KOPT-K1 (cell line): ENCODE measurements around the gene THSD4.
"Not testable (repeated sequence)": the region's sequence is repeated elsewhere in the genome, so short reads cannot be mapped to it uniquely, and the experiment has no call there.

Experiments
- H3K27ac ChIP-seq: fragments of 200-600 bp; sonication (generic); 2 replicates; pipeline ENCODE4 v1.5.1; 2016; ENCODE audit warnings: antibody characterized with exemption, mild to moderate bottlenecking, low read depth, low read length; ENCODE audit not compliant: poor library complexity, severe bottlenecking
- H3K36me3 ChIP-seq: fragments of 200-600 bp; sonication (generic); 2 replicates; pipeline ENCODE4 v1.5.1; 2017; ENCODE audit warnings: antibody characterized with exemption, mild to moderate bottlenecking, low read length, moderate library complexity; ENCODE audit not compliant: insufficient read depth
- H3K9me3 ChIP-seq: fragments of 200-600 bp; sonication (generic); 2 replicates; pipeline ENCODE4 v1.5.1; 2017; ENCODE audit warnings: antibody characterized with exemption, low read length, mild to moderate bottlenecking; ENCODE audit not compliant: insufficient read depth, poor library complexity, severe bottlenecking

THSD4 gene

GRCh38 chr15:71168166-71168834 is 53.0 kb downstream of the THSD4 start:
- H3K9me3 ChIP-seq = peaks cover 10% of the 10 kb centered on the region
- H3K27ac ChIP-seq = no peak overlapping the region
- no peaks in the 10 kb centered on the region for H3K36me3 ChIP-seq

- H3K36me3 ChIP-seq = no peaks in the 10 kb centered on the region
- H3K27ac ChIP-seq = no peak overlapping the region
- H3K9me3 ChIP-seq = peaks cover 10% of the 10 kb centered on the region
Observed at GRCh38 chr15:71170163-71170562, 54.9 kb downstream of the THSD4 start.

GRCh38 chr15:71171195-71171594 is 55.9 kb downstream of the THSD4 start:
- H3K27ac ChIP-seq = no peak overlapping the region
- H3K36me3 ChIP-seq = no peaks in the 10 kb centered on the region
- H3K9me3 ChIP-seq = peaks cover 10% of the 10 kb centered on the region

- peaks cover 10% of the 10 kb centered on the region for H3K9me3 ChIP-seq
- not testable (repeated sequence) for H3K27ac ChIP-seq, H3K36me3 ChIP-seq
Observed at GRCh38 chr15:71174360-71174759, 59.1 kb downstream of the THSD4 start.

- H3K27ac ChIP-seq = no peak overlapping the region
- H3K36me3 ChIP-seq = no peaks in the 10 kb centered on the region
- H3K9me3 ChIP-seq = no peaks in the 10 kb centered on the region
Observed at GRCh38 chr15:71180986-71181853, 65.9 kb downstream of the THSD4 start.

GRCh38 chr15:71182522-71182921 is 67.3 kb downstream of the THSD4 start:
- no peaks in the 10 kb centered on the region for H3K9me3 ChIP-seq
- H3K27ac ChIP-seq = no peak overlapping the region
- no peaks in the 10 kb centered on the region for H3K36me3 ChIP-seq

GRCh38 chr15:71183063-71183462 is 67.8 kb downstream of the THSD4 start:
- Histone ChIP-seq H3K36me3 (no peaks in the 10 kb centered on the region), H3K27ac (no peak overlapping the region), H3K9me3 (no peaks in the 10 kb centered on the region)

- Histone ChIP-seq H3K27ac (no peak overlapping the region), H3K36me3 (no peaks in the 10 kb centered on the region), H3K9me3 (no peaks in the 10 kb centered on the region)
Observed at GRCh38 chr15:71185706-71186105, 70.4 kb downstream of the THSD4 start.

GRCh38 chr15:71186267-71186666 is 71.0 kb downstream of the THSD4 start:
- Histone ChIP-seq H3K27ac (no peak overlapping the region), H3K36me3 (no peaks in the 10 kb centered on the region), H3K9me3 (no peaks in the 10 kb centered on the region)

- Histone ChIP-seq H3K36me3 (no peaks in the 10 kb centered on the region), H3K27ac (no peak overlapping the region), H3K9me3 (no peaks in the 10 kb centered on the region)
Observed at GRCh38 chr15:71187078-71187477, 71.8 kb downstream of the THSD4 start.

GRCh38 chr15:71187526-71187925 is 72.3 kb downstream of the THSD4 start:
- Histone ChIP-seq H3K9me3 (no peaks in the 10 kb centered on the region), H3K27ac (no peak overlapping the region), H3K36me3 (no peaks in the 10 kb centered on the region)

- Histone ChIP-seq H3K36me3 (no peaks in the 10 kb centered on the region), H3K9me3 (no peaks in the 10 kb centered on the region), H3K27ac (no peak overlapping the region)
Observed at GRCh38 chr15:71189718-71190117, 74.4 kb downstream of the THSD4 start.

GRCh38 chr15:71191296-71191695 is 76.0 kb downstream of the THSD4 start:
- no peak overlapping the region for H3K27ac ChIP-seq
- no peaks in the 10 kb centered on the region for H3K9me3 ChIP-seq
- no peaks in the 10 kb centered on the region for H3K36me3 ChIP-seq

- no peaks in the 10 kb centered on the region for H3K9me3 ChIP-seq
- no peak overlapping the region for H3K27ac ChIP-seq
- no peaks in the 10 kb centered on the region for H3K36me3 ChIP-seq
Observed at GRCh38 chr15:71192816-71193215, 77.5 kb downstream of the THSD4 start.

- H3K9me3 ChIP-seq = no peaks in the 10 kb centered on the region
- H3K36me3 ChIP-seq = no peaks in the 10 kb centered on the region
- no peak overlapping the region for H3K27ac ChIP-seq
Observed at GRCh38 chr15:71194286-71194685, 79.0 kb downstream of the THSD4 start.

- Histone ChIP-seq H3K27ac (no peak overlapping the region), H3K9me3 (no peaks in the 10 kb centered on the region), H3K36me3 (no peaks in the 10 kb centered on the region)
Observed at GRCh38 chr15:71195242-71195641, 80.0 kb downstream of the THSD4 start.
